PC-9 (cell line): ENCODE data around the gene FAM168A. TPM values are rescaled to one million over a fixed set of nuclear protein-coding genes. Genes with fewer than 3 reads are reported as not detected.

Source experiments
- BruUV-seq: library from RNA; stranded (reverse); fragments of 400-500 nt; replicated peaks from 2 replicates; lab custom pipeline; 2021; lab: Mats Ljungman, UMichigan
- CTCF ChIA-PET: fragments of 300-600 bp; sonication (Branson Sonifier 250); formaldehyde crosslinking; loops from one replicate; lab custom pipeline; 2022; ENCODE audit warnings: antibody characterized with exemption; lab: Charles Lee
- POLR2A ChIA-PET: fragments of 300-600 bp; sonication (Branson Sonifier 250); formaldehyde crosslinking; loops from one replicate; lab custom pipeline; 2022; ENCODE audit warnings: antibody characterized with exemption; ENCODE audit not compliant: unreplicated experiment; lab: Charles Lee
- DNase-seq, 2 experiments: peaks; one replicate each; pipeline versions ENCODE4 v3.0.0 to v3.0.0-alpha.2; 2015 to 2022; ENCODE audit warnings: mixed read lengths in 1 of 2
- H2AFZ ChIP-seq: fragments of 200-600 bp; sonication (generic); 2 replicates; pipeline ENCODE4 v1.8.1; 2017; ENCODE audit warnings: antibody characterized with exemption
- H3F3A ChIP-seq: fragments of 200-600 bp; sonication (generic); 2 replicates; pipeline ENCODE4 v1.8.1; 2017; ENCODE audit warnings: antibody characterized with exemption, mild to moderate bottlenecking, low read depth; ENCODE audit not compliant: insufficient read depth
- H3K27ac ChIP-seq: fragments of 200-600 bp; sonication (generic); 2 replicates; pipeline ENCODE4 v1.6.1; 2016; ENCODE audit warnings: mixed run types
- H3K27me3 ChIP-seq: fragments of 200-600 bp; sonication (generic); 2 replicates; pipeline ENCODE4 v1.6.1; 2016; ENCODE audit warnings: low read depth, mixed run types; ENCODE audit not compliant: insufficient read depth
- H3K36me3 ChIP-seq: fragments of 200-600 bp; sonication (generic); 2 replicates; pipeline ENCODE4 v1.6.1; 2016; ENCODE audit warnings: low read depth, mixed run types
- H3K4me1 ChIP-seq: fragments of 200-600 bp; sonication (generic); replicated peaks from 2 replicates; pipeline ENCODE4 v1.6.1; 2016; ENCODE audit warnings: mixed run types; ENCODE audit not compliant: insufficient read depth
- H3K4me2 ChIP-seq: fragments of 200-600 bp; sonication (generic); 2 replicates; pipeline ENCODE4 v1.6.1; 2017; ENCODE audit warnings: mixed run types
- H3K4me3 ChIP-seq: fragments of 200-600 bp; sonication (generic); 2 replicates; pipeline ENCODE4 v1.6.1; 2016; ENCODE audit warnings: mixed run types
- H3K79me2 ChIP-seq: fragments of 200-600 bp; sonication (generic); 2 replicates; pipeline ENCODE4 v1.6.1; 2017; ENCODE audit warnings: low read depth, mixed run types
- H3K9me2 ChIP-seq: fragments of 200-600 bp; sonication (generic); 2 replicates; pipeline ENCODE4 v1.8.1; 2017; ENCODE audit warnings: mild to moderate bottlenecking; ENCODE audit not compliant: insufficient read depth
- H3K9me3 ChIP-seq: fragments of 200-600 bp; sonication (generic); 2 replicates; pipeline ENCODE4 v1.8.1; 2016; ENCODE audit warnings: low read depth; ENCODE audit not compliant: insufficient read depth
- H4K20me1 ChIP-seq: fragments of 200-600 bp; sonication (generic); 2 replicates; pipeline ENCODE4 v1.8.1; 2017; ENCODE audit not compliant: insufficient read depth
- EZH2 ChIP-seq: fragments of 200-600 bp; sonication (generic); IDR thresholded peaks from 2 replicates; pipeline ENCODE4 v1.8.0; 2017; ENCODE audit warnings: antibody characterized with exemption, low read depth
- intact Hi-C: fragments of 100-400 bp; cut with micrococcal nuclease; formaldehyde crosslinking; loops from one replicate; pipeline ENCODE4 v1.10.0; 2022; ENCODE audit not compliant: unreplicated experiment
- total RNA-seq: library from RNA; stranded (reverse); gene quantifications from 2 replicates; pipeline ENCODE4 v1.2.3, GENCODE V29; 2021
- TF ChIP-seq, protein P1 (sequence below): fragments of 200-600 bp; sonication (generic); conservative IDR thresholded peaks from 2 replicates; pipeline ENCODE4 v1.6.1; 2017; ENCODE audit warnings: mixed run types, antibody characterized with exemption, mild to moderate bottlenecking, moderate library complexity

FAM168A gene
- total RNA-seq, 1 experiment from 2014 or later = 51.2 TPM

DNA sequence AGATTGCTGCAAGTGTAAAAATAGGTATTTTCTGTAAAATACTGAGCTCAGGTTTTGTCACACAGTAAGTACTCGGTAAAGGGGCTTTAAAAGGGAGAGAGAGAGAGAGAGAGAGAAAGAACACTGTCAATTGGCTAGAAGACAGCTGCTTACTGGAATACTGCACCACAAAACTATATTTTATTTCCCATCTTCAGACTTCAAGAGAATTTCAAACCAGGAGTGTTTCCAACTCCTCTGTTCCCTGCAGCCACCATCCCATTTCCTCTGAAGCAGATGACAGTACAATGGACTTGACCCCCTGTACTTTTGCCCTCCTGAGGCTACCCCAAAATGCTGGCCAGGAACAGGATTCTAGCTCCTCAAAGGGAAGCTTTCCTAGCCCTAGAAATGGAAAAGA is 132.0 kb downstream of the FAM168A start:
- Histone ChIP-seq H3K27me3 (no peaks in the 10 kb centered on the region), H3K9me2 (no peaks in the 10 kb centered on the region), H4K20me1 (no peaks in the 10 kb centered on the region), H3K4me1 (no peaks in the 10 kb centered on the region), H3K79me2 (no peaks in the 10 kb centered on the region), H2AFZ (no peak overlapping the region), H3K4me3 (no peak overlapping the region), H3F3A (no peaks in the 10 kb centered on the region), H3K27ac (no peak overlapping the region), H3K4me2 (no peak overlapping the region), H3K36me3 (no peaks in the 10 kb centered on the region), H3K9me3 (no peaks in the 10 kb centered on the region)
- intact Hi-C loops = no loop called here
- no TSS peak for BruUV-seq
- TF ChIP-seq EZH2 = no peak
- TF ChIP-seq, protein P1, sequence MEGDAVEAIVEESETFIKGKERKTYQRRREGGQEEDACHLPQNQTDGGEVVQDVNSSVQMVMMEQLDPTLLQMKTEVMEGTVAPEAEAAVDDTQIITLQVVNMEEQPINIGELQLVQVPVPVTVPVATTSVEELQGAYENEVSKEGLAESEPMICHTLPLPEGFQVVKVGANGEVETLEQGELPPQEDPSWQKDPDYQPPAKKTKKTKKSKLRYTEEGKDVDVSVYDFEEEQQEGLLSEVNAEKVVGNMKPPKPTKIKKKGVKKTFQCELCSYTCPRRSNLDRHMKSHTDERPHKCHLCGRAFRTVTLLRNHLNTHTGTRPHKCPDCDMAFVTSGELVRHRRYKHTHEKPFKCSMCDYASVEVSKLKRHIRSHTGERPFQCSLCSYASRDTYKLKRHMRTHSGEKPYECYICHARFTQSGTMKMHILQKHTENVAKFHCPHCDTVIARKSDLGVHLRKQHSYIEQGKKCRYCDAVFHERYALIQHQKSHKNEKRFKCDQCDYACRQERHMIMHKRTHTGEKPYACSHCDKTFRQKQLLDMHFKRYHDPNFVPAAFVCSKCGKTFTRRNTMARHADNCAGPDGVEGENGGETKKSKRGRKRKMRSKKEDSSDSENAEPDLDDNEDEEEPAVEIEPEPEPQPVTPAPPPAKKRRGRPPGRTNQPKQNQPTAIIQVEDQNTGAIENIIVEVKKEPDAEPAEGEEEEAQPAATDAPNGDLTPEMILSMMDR = no peak
- no peak for DNase-seq
- ChIA-PET CTCF (no interaction called here), POLR2A (interaction anchor here (0.6 kb wide), 1 partner anchor 374 kb away, joined by 5 read pairs; no protein-coding TSS in a partner anchor)

DNA sequence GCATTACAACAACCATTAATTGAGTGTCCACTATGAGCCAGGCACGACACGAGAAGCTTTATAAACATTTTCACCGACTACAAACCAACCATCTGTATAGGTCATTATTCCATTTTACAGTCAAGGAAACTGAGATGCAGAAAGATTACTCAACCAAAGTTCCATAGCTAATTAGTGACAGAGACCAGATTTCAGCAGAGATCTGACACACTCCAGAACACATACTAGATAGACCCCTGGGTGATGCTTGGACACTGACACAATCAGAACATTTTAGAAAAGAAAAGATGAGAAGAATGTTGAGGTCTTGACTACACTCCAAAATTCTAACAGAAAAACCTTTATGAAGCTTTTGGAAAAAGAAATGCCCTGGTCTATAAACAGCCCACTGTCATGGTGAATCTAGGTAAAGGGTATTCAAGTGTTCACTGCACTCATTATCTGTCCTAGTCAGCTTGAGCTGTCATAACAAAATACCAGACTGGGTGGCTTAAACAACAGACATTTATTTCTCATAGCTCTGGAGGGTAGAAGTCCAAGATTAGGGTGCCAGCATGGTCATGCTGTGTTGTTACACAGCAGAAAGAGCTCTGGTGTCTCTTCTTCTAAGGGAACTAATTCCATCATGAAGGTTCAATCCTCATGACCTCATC is 132.8 kb downstream of the FAM168A start:
- no TSS peak for BruUV-seq
- Histone ChIP-seq H3F3A (no peaks in the 10 kb centered on the region), H3K9me3 (no peaks in the 10 kb centered on the region), H3K27ac (no peak overlapping the region), H3K4me1 (no peaks in the 10 kb centered on the region), H3K4me3 (no peak overlapping the region), H3K79me2 (no peaks in the 10 kb centered on the region), H3K9me2 (no peaks in the 10 kb centered on the region), H3K27me3 (no peaks in the 10 kb centered on the region), H3K36me3 (no peaks in the 10 kb centered on the region), H2AFZ (no peak overlapping the region), H4K20me1 (no peaks in the 10 kb centered on the region), H3K4me2 (no peak overlapping the region)
- ChIA-PET CTCF (no interaction called here), POLR2A (interaction anchor here (0.6 kb wide), 1 partner anchor 373 kb away, joined by 5 read pairs; no protein-coding TSS in a partner anchor)
- no peak for TF ChIP-seq EZH2
- TF ChIP-seq, protein P1 = no peak
- DNase-seq = no peak
- intact Hi-C loops = no loop called here

DNA sequence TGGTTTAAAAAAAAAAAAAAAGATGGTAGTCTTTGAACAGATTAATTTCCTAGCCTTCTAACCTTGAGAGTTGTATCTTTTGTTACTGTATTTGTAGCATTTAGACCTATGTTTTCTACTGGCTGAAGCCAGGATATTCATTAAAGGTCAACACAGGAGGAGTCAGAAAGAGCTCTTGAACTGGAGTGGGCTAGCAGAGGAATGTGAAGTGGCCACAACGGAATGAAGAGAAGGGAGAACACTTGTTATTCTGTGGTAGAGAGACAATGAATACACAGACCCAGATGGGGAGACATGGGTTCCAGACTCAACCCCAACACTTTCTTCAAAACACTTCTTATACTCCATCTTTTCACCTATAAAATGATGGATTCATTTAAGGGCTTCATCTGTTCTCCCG is 133.6 kb downstream of the FAM168A start:
- Histone ChIP-seq H3K9me2 (no peaks in the 10 kb centered on the region), H3K4me1 (no peaks in the 10 kb centered on the region), H4K20me1 (no peaks in the 10 kb centered on the region), H3K9me3 (no peaks in the 10 kb centered on the region), H3K27ac (no peak overlapping the region), H3K36me3 (no peaks in the 10 kb centered on the region), H3K79me2 (no peaks in the 10 kb centered on the region), H3F3A (no peaks in the 10 kb centered on the region), H3K27me3 (no peaks in the 10 kb centered on the region), H3K4me2 (no peak overlapping the region), H2AFZ (no peak overlapping the region), H3K4me3 (no peak overlapping the region)
- ChIA-PET CTCF (no interaction called here), POLR2A (no interaction called here)
- BruUV-seq = no TSS peak
- TF ChIP-seq, protein P1 = no peak
- no peak for TF ChIP-seq EZH2
- DNase-seq = no peak
- intact Hi-C loops = no loop called here
